Muscle of leg (tissue), 11 donors: ENCODE measurements around the gene FAF1. TPM values are rescaled to one million over a fixed set of nuclear protein-coding genes. Genes with fewer than 3 reads are reported as not detected.
A peak's percentile ranks its signal among the peaks of the same experiment; 100 is the strongest.

Experiments
- DNase-seq: peaks from one replicate; pipeline ENCODE4 v3.0.0; 2013
- H3K27ac ChIP-seq: one replicate; pipeline ENCODE4 v1.5.1; 2013; ENCODE audit warnings: mild to moderate bottlenecking, low read length, control low read depth
- H3K27me3 ChIP-seq: one replicate; pipeline ENCODE4 v1.6.1; 2013; ENCODE audit warnings: low read length; ENCODE audit not compliant: control insufficient read depth, insufficient read depth
- H3K36me3 ChIP-seq: one replicate; pipeline ENCODE4 v1.6.1; 2013; ENCODE audit warnings: low read length; ENCODE audit not compliant: control insufficient read depth, insufficient read depth
- H3K4me1 ChIP-seq: one replicate; pipeline ENCODE4 v1.6.1; 2013; ENCODE audit warnings: low read length; ENCODE audit not compliant: control insufficient read depth, insufficient read depth
- H3K4me3 ChIP-seq: one replicate; pipeline ENCODE4 v1.5.1; 2013; ENCODE audit warnings: low read length, control low read depth
- H3K9me3 ChIP-seq: replicated peaks from 2 replicates; pipeline ENCODE4 v1.6.1; 2013; ENCODE audit warnings: low read depth, low read length; ENCODE audit not compliant: control insufficient read depth
- WGBS: methylation state at CpG from one replicate; pipeline ENCODE4 v1.1.5; 2013; ENCODE audit warnings: missing lambda C conversion rate; ENCODE audit not compliant: insufficient coverage; 5-methylcytosine and 5-hydroxymethylcytosine counted together
- polyA plus RNA-seq, 8 donors: library from polyadenylated mRNA; unstranded; fragments of 120-200 nt; gene quantifications; one replicate each; pipeline versions ENCODE4 v1.2.1 to v1.2.3, GENCODE V29; 2013; ENCODE audit warnings: inconsistent platforms in 1 of 8, low replicate concordance in 1 of 8; ENCODE audit not compliant: insufficient read length in 8 of 8, insufficient read depth in 1 of 8
- total RNA-seq: library from RNA; stranded (reverse); fragments of 120-200 nt; gene quantifications from one replicate; pipeline ENCODE4 v1.2.4, GENCODE V29; 2013

FAF1 gene
- total and polyA plus RNA-seq, 9 donors, result 35.6 to 51.7 (median 38.6) TPM

DNA sequence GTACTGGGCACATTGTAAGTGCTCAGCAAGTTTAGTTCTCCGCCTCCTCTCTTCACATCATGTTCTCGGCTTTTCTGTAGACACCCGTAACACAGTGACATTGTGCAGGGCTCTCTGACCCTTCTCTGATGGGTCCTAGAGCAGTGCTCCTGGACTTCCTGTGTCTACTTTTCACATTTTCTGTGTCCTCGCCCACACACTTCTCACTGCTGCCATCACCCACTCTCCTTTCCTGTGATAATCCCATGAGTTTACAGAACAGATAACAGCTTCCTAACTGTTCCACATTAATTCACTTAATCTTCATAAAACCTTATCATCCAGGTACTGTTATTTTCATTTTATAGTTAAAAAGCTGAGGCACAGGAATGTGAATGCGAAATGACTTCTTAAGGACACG lies 523.6 kb downstream of the FAF1 start:
- H3K27me3 ChIP-seq, result peaks cover 16% of the 10 kb centered on the region
- H3K4me1 ChIP-seq, result no peaks in the 10 kb centered on the region
- DNase-seq, result no peak
- 95% methylated on average over 4 of the region's 6 CpGs for WGBS
- H3K27ac ChIP-seq, result no peak overlapping the region
- H3K36me3 ChIP-seq, result peaks cover 19% of the 10 kb centered on the region
- H3K4me3 ChIP-seq, result no peak overlapping the region
- no peaks in the 10 kb centered on the region for H3K9me3 ChIP-seq

DNA sequence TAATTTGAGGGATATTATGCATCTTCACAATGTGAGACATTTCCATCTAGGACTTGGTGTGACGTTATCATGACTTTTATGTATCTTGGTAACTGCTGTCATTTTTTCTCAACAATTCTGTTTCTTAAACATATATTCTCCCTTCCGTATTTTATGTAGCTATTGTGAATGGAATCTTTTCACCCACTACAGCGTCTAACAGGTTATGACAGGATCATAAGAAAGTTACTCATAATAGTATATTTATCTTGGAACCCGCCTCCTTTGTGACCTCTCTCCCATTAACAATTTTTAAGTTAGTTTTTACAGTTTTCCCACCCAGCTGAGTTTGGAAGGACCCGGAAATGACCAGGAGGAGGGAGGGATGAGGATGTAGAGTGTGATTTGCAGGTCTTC lies 530.1 kb downstream of the FAF1 start:
- peaks cover 13% of the 10 kb centered on the region for H3K4me1 ChIP-seq
- no CpG with 5 or more reads among the region's 5 CpGs for WGBS
- no peak overlapping the region for H3K27ac ChIP-seq
- DNase-seq, result no peak
- H3K4me3 ChIP-seq, result no peak overlapping the region
- peaks cover 68% of the 10 kb centered on the region for H3K27me3 ChIP-seq
- H3K36me3 ChIP-seq, result no peaks in the 10 kb centered on the region
- no peaks in the 10 kb centered on the region for H3K9me3 ChIP-seq

DNA sequence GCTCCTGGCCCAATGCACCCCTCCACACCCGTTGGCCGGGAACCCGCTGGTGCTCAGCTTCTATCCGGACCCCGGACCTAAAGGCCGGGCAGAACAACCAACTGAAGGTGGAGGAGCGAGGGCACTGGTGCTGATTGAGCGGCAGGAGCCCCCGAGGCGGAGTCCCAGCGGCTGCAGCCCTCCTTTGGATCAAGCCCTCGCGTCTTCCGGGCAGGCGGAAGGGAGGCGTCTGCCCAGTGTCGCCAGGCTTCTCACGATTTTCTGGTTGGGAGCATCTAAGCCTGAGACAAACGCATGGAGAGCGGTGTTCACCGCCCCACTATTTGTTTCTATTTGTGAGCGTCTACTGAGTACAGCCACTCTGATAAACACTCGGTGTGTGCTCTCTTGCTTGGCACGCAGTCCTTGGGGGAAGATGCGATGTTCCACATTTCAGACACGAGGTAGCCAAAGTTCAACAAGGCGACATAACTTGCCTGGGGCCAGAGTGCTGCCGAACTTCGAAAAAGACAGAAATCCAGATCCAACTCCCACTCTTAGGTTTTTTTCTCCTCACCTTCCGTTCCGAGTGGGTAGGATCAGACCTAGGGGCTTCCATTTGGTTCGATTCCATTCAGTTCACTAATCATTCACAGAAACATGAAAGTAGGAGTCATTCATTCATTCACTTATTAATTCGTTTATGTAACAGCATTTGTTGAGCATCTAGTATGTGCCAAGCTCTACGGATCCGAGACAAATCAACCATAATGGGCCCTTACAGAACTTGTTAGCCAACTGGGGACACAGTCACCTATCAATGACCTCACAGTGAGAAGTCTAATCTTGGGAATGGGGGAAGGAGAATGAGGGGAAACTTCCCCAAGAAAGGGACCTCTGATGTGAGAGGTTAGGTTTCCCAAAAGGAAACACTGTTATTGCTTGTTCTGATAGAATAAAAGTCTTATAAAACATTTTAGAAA lies 532.0 kb downstream of the FAF1 start:
- Histone ChIP-seq H3K4me1 (peaks cover 31% of the 10 kb centered on the region), H3K27me3 (peaks cover 87% of the 10 kb centered on the region), H3K4me3 (no peak overlapping the region), H3K27ac (no peak overlapping the region), H3K9me3 (no peaks in the 10 kb centered on the region), H3K36me3 (no peaks in the 10 kb centered on the region)
- DNase-seq, result no peak
- 1% methylated on average over 28 of the region's 35 CpGs for WGBS

DNA sequence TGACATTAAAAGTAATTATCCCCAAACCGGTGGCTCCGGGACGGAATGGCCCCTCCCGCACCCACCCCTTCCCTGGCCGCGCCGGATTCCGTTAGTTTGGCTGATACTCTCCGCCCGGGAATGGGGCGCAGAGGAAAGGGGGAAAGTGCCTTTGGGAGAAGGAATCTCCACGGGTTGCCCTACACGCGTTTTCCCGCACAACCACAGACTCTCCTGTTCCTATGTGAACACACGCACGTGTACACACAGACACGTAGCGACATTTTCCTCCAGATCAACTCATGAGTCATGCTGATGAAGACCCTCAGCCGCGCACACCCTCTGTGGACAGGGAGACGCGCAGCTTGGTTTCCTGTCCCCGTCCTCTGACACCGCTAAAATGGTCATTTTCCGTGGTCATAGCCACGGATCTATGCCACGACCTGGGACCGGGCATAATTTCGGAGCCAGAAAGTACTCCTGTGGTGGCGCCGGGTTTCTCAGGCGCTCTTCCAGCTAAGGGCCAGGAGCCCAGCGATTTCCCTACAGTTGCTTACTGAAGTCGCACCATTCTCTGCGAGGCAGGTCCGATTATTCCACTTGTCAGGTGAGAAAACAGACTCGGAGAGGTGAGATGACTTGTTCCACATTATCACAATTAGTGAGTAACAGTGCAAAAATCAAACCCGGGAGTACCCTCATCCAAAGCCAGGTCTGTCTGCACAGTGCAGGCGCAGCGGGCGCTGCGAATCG lies 532.8 kb downstream of the FAF1 start:
- no peak overlapping the region for H3K27ac ChIP-seq
- DNase-seq, result no peak
- H3K9me3 ChIP-seq, result no peaks in the 10 kb centered on the region
- 2% methylated on average over 29 of the region's 44 CpGs for WGBS
- peaks cover 40% of the 10 kb centered on the region for H3K4me1 ChIP-seq
- H3K36me3 ChIP-seq, result no peaks in the 10 kb centered on the region
- no peak overlapping the region for H3K4me3 ChIP-seq
- peaks cover 87% of the 10 kb centered on the region for H3K27me3 ChIP-seq

DNA sequence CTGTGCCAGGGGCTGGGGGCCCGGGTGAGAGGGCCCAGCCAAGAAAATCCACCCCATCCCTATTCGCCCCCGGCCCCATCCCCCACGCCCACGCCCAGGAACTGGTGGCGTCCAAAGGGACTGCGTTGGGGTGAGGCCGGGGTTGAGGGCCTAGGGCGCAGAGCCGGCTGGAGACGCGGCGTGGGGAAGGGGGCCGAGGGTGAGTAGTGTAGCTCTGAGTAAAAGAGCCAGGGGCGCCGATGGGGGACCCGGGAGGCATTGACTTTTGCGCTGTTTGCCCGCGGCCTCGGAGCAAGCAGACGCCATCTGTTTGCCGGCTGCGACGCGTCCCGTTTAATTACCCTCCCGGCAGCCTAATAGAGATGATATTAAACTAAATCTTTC lies 533.4 kb downstream of the FAF1 start:
- Histone ChIP-seq H3K4me3 (no peak overlapping the region), H3K4me1 (peaks cover 40% of the 10 kb centered on the region), H3K36me3 (no peaks in the 10 kb centered on the region), H3K27ac (no peak overlapping the region), H3K27me3 (peaks cover 87% of the 10 kb centered on the region), H3K9me3 (no peaks in the 10 kb centered on the region)
- no peak for DNase-seq
- WGBS, result 0% methylated on average over 10 of the region's 28 CpGs

DNA sequence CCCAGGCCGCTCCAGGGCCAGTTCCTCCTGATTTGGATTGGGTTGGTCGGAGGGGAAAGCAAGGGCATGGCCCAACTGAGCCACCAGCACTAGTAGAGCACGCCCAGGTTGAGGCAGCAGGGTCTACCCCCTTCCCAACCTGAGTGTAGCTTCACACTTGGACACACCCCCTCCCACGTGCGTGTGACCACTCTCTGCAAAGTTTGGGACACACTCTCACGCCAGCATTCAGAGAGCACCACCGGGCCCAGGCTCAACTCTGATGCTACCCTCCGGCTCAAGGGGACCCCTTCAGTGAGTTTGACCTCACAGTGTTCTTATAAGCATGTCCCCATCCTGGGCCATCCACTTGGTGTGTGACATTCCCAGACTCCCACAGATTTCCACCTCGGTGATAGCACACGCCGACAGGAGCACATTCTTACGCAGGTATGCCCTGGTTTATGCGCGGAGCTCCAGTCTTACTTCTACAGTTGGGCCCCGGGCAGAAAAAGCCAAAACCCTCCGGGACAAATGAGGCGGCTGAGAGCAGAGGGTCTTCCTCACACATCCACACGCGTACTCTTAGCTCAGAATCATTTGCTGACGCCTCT lies 533.9 kb downstream of the FAF1 start:
- Histone ChIP-seq H3K27ac (no peak overlapping the region), H3K36me3 (no peaks in the 10 kb centered on the region), H3K9me3 (no peaks in the 10 kb centered on the region), H3K4me3 (no peak overlapping the region), H3K4me1 (peaks cover 40% of the 10 kb centered on the region), H3K27me3 (peaks cover 87% of the 10 kb centered on the region)
- DNase-seq, result no peak
- 3% methylated on average over 15 of the region's 20 CpGs for WGBS

DNA sequence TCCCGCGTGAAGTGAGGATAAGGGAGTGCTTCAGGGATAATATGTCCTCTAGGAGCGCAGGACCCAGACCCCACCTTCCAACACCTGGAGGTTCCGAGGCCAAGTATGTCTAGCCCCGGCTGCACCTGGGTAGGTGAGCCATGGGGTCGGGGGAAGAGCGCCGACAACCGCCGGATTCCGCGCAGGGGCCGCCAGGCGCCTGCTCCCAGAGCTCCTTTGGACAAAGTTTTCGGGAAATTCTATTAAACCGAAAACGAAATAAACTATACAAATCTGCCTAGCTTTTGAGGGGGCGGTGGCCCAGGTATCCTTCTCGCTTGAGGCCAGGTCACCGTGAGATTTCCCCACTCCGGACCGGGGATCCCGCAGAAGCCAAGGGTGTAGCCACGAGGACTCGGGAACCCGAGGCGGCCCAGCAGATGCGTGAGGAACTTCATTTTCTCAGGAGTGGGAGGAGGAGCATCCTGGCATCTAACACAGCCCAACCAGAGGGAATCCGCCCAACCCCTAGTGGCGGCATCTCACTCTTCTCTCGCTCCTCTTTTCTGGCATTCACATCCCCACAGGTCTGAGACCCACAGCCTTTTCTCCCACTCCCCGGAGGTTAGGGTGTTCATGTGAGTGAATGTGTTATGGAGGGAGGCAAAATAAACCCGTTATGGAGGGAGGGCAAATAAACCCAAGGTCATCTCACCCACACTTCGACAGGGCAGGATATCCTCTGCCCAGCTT lies 534.5 kb downstream of the FAF1 start:
- no peak for DNase-seq
- Histone ChIP-seq H3K27me3 (peaks cover 87% of the 10 kb centered on the region), H3K4me3 (no peak overlapping the region), H3K36me3 (no peaks in the 10 kb centered on the region), H3K4me1 (peaks cover 45% of the 10 kb centered on the region), H3K9me3 (no peaks in the 10 kb centered on the region), H3K27ac (no peak overlapping the region)
- WGBS, result 2% methylated on average over 8 of the region's 34 CpGs

DNA sequence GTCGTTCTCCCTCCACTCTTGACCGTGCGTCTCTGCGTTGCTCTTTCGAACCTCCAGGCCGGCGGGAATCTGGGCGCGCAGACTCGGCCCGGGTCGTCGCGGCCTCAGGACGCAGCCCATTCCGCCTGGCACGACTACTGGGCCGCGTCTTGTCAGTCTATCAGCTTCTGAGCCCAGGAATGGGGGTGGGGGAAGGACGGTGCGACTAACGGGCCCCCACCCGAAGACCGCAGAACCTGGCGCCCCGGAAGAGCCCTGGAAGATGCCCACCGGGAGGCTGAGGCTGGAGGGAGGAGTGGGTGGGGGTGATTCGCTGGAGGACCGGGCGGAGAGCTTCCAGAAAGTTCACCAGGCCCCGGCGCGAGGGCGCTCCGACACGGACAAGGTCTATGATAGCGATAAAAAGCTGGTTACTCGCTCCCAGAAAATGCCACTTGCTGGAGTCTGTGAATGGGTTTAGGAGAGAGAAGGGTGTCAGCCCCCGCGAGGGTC lies 535.1 kb downstream of the FAF1 start:
- Histone ChIP-seq H3K4me3 (no peak overlapping the region), H3K27me3 (peaks cover 88% of the 10 kb centered on the region), H3K9me3 (no peaks in the 10 kb centered on the region), H3K27ac (no peak overlapping the region), H3K36me3 (no peaks in the 10 kb centered on the region), H3K4me1 (peaks cover 46% of the 10 kb centered on the region)
- no peak for DNase-seq
- 3% methylated on average over 34 of the region's 40 CpGs for WGBS

DNA sequence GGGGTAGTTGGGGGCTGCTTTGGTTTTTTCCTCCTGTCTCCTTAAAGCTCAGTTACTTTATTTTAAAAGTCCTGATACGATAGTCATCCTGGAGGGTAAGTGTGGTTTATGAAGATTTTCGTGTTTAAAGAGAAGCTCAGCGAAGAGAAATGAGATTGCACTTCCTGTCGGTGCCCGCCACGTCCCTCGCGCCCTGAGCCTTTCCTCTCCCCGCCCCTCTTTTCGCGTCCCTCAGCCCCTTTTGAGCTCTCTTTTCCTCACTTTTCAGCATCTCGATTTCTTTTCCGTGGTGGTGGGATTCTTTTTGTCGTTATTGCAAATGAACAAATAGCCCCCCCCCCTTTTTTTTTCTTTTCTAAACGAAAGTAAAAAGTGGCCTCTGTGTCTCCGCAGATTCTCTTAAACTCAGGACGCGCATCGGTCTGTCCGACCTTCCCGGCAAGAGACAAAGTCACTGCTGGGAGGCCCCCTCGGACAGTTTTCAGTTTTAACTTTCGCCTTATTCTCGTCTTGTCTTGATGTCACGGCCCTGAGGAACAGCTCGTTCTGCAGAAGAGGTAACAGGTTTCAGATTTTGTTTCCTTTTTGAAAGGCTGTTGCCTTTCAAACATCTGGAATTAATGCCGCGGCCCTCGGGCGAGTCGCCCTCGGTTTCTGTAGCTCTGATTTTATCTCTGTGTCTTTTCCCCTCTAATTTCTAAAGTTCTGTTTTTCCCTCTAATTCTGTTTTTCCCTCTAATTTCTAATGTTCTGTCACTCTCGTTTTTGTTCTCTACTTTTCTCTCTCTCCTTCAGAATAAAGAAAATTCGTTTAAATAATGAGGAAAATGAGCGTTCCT lies 535.8 kb downstream of the FAF1 start:
- WGBS, result under 1% methylated on average over 15 of the region's 35 CpGs
- DNase-seq, result no peak
- peak overlapping the region; percentile 21 for H3K4me3 ChIP-seq
- H3K9me3 ChIP-seq, result no peaks in the 10 kb centered on the region
- no peaks in the 10 kb centered on the region for H3K36me3 ChIP-seq
- peaks cover 93% of the 10 kb centered on the region for H3K27me3 ChIP-seq
- H3K27ac ChIP-seq, result no peak overlapping the region
- peaks cover 50% of the 10 kb centered on the region for H3K4me1 ChIP-seq
